ENCODE results near the gene AHCY. TPM values are rescaled to one million over a fixed set of nuclear protein-coding genes. Genes with fewer than 3 reads are reported as not detected.
"Not testable (repeated sequence)": the region's sequence is repeated elsewhere in the genome, so short reads cannot be mapped to it uniquely, and the experiment has no call there.

Gene AHCY
- polyA plus RNA-seq, 3 donors = 197 to 218 (median 209) TPM

DNA sequence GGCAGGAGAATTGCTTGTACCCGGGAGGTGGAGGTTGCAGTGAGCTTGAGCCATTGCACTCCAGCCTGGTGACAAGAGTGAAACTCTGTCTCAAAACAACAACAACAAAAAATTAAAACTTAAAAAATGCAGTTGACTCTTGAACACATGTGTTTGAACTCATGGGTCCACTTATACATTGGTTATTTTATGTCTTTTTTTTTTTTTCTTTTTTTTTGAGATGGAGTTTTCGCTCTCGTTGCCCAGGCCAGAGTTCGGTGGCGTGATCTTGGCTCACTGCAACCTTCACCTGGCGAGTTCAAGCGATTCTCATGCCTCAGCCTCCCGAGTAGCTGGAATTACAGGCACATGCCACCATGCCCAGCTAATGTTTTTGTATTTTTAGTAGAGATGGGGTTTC lies 39.7 kb downstream of the AHCY start:
- DNase-seq = not testable (repeated sequence)

DNA sequence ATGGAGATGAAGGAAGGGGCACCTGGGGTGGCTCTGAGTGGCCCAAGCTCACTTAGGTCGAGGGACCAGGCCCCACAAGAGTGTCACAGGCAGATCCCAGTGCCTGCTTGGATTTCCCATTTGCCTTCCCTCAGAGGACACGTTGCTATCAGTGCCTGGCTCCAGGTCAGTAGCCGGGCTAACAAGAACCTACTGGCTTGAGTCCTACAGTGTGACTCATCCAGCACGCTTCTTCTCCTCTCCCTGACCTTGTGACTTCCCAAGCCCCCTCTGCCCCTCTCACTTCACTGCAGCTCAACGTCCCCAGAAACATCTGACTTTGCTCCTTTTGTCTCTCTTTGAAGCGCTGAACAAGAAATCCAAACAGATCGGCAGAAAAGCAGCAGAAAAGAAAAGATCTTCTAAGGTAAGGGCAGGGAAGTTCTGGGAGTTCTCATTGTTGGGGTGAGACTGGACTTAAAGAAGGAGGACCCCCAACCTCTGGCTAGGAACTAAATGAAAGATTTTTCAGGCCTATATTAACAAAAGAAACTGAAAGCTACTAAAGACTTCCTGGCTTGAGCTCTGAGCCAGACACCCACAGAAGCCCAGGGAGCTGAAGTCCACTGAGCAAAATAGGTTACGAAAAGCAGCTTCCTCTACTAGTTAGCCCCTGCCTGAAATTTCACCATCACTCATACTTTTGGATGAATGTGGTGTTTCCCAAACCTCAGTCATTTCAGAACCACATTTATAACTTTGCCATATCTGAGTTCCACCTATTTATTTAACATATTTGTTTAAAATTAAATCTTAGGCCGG lies 40.5 kb downstream of the AHCY start:
- no peak for DNase-seq

DNA sequence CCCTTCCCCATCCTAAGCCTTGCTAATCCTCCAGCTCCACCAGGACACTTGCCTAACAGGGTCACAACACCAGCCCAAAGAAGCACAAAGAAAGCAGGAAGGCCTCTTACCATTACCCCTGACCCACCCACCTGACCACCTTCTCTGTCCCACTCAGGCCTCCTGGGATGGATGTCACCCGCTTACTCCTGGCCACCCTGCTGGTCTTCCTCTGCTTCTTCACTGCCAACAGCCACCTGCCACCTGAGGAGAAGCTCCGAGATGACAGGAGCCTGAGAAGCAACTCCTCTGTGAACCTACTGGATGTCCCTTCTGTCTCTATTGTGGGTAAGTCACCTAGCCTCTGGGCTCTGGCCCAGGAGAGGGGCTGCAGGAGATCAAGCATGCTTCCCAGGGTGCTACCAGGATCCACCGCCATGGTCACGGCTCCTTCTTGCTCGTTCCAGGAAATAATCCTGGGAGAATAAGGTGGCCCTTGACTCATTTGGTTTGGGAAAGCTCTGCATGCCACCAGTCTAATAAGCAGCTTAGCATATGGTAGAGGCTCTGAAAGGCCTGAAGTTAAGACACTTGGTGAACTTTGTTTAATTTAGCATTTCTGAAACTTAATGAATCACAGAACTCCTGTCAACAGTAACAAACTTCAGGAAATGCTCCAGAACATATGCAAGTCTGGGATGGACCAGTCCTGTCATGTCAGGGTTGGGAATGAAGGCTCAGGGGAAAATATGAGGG lies 42.8 kb downstream of the AHCY start:
- DNase-seq = no peak

DNA sequence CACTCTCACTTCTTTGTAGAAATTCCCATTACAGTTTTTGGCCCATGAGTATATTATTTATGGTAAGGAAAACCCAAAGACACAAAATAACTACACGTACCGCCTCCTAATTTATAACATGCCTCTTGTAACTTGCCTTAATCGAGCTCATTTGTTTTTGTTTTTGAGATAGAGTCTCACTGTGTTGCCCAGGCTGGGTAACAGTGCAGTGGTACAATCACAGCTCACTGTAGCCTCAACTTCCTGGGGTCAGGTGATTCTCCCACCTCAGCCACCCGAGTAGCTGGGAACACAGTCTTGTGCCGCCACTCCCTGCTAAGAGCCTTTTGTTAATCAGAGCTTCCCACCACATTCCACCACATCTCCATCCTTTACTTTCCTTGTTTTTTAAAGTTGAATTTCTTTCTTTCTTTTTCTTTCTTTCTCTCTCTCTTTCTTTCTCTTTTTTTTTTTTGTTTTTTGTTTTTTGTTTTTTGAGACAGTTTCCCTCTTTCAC lies 46.5 kb downstream of the AHCY start:
- no peak for DNase-seq

DNA sequence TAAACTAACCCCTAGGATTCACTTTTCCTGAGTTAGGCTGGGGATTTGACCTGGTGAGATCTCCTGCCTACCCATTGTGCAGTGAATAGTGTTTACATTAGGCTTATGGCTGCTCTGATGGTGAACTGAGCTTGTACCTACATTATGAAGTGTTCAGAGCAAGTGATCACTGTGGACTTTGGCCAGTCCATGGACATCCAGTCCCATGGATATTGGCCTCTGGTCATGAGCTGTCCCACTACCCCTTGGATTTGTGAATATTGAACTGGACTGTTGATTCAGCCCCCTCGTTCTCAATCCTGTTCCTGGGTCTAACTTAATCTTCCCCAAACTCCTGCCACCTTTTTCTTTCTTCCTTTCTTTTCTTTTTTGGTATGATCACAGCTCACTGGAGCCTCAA lies 48.2 kb downstream of the AHCY start:
- no peak for DNase-seq

DNA sequence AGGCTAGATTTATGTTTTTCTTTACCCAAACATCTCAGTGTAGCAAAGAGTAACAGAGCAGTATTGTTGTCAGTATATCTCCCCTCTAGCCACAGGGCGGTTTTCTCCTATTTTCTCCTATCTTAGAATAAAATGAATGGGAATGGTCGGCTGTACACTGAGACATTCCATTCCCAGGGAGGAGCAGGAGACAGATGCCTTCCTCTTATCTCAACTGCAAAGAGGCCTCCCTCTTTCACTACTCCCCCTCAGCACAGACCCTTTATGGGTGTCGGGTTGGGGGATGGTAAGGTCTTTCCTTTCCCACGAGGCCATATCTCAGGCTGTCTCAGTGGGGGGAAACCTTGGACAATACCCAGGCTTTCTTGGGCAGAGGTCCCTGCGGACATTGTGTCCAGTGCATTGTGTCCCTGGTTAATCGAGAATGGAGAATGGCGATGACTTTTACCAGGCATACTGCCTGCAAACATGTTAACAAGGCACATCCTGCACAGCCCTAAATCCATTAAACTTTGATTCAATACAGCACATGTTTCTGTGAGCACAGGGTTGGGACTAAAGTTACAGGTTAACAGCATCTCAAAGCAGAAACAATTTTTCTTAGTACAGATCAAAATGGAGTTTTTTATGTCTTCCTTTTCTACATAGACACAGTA lies 50.6 kb downstream of the AHCY start:
- DNase-seq = not testable (repeated sequence)

DNA sequence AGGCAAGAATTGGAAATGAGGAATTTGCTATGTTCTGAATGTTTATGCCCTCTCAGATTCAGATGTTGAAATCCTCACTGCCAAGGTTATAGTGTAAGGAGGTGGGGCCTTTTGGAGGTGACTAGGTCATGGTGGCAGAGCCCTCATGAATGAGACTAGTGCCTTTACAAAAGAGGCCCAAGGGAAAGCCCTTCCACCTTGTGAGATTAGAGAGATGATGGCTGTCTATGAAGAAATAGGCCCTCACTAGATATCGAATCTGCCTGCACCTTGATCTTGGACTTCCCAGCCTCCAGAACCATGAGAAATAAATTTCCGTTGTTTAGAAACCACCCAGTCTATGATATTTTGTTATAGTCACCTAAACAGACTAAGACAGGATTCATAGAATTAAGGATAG lies 51.5 kb downstream of the AHCY start:
- no peak for DNase-seq

DNA sequence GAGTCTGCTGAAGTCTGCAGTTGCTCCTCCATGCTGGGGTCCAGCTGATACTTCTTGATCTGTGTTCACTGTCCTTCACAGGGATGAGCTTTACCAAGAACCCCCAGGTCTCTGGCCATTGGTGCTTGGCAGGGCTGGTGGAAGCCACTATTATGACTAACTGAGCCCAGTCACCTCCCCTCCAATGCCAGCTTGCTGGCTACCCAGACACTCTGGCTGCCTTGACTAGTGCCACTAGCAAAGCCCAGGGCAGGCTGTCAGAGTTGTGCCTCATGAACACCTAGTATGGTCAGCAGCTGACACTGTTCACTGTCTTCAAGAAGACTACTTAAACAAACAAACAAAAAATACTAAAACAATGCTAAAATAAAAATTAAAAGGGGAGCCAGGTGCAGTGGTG lies 53.1 kb downstream of the AHCY start:
- no peak for DNase-seq

DNA sequence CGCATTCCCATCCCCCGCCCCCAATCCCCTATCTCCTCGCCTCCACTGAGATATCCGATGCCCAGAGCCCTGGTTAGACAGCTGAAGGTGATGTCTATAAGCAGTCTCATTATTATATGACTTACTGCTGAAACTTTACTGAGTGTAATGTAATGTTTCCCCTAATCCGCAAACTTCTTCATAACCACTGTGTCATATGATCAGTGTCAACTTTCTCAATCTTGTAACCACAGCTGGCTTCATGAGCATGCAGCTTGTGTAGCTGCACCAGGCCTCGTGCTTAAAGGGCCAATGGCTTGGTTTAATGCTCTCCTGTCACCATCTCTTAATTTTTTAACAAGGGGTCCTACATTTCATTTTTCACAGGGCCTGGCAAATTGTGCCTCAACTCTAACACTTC lies 53.9 kb downstream of the AHCY start:
- DNase-seq = no peak

DNA sequence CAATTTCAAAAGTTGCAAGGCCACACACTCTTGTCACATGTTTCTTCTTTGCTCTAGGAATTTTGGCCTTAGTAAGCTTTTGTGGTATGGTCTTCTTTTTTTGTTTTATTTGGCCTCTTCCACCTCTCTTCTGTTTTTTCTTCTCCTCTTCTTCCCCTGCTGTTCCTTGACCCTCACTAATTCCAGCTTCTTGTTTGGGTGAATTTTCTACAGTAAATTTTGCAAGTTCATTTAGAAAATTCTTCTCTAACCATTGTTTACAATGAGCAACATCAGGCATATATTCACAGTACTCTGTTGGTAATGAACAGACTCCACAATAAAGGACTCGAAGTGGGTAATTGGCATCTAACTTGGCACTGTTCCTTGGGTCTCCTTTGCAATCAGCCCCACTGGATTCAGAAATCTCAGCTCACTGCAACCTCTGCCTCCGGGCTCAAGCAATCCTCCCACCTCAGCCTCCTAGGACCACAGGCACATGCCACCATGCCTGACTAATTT lies 57.0 kb downstream of the AHCY start:
- no peak for DNase-seq

DNA sequence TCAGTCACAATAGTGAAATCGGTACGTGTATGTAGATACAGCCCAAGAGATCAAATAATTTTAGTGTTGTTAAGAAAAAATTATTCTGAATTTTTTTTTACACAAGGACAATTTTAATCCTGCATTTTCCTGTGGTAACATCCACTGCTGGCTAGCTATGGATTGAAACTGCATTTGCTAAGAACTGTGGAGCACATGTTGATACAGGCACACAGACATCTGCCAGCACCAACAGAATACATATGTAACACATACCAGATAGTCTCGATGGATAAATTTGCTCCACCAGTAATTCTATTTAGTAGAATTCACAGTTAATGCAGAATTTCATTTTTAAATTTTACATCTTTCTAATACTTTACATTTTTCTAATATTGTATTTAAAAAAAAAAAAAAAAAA lies 59.8 kb downstream of the AHCY start:
- no peak for DNase-seq

DNA sequence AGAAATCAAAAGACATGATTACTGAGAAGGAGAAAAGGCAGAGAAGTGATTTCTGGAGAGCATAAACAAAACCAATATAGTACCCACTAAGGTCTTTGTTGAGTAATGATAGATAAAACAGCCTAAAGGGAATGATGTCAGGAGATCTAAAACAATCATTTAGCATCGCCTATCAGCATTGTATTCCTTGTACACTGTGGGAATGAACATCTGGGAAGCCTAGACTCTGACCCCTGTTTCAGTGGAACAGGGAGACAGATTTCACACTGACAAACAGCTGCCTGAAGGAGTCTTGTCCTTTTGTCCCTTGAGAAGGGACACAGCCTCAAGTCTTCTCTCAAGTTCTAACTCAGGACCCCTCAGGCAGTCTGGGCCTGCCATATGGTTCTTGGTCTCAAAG lies 60.3 kb downstream of the AHCY start:
- DNase-seq = no peak

DNA sequence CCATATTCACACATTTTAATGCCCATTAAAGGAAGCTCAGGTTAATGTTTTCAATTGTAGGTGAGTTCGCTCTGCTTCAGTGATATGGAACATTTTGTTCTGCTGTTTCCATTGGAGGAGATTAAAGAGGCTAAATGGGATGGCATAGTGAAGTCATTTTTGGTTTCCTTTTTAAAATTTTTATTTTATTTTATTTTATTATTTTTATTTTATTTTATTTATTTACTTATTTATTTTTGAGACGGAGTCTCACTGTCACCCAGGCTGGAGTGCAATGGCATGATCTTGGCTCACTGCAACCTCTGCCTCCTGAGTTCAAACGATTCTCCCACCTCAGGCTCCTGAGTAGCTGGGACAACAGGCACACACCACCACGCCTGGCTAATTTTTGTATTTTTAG lies 61.1 kb downstream of the AHCY start:
- not testable (repeated sequence) for DNase-seq

DNA sequence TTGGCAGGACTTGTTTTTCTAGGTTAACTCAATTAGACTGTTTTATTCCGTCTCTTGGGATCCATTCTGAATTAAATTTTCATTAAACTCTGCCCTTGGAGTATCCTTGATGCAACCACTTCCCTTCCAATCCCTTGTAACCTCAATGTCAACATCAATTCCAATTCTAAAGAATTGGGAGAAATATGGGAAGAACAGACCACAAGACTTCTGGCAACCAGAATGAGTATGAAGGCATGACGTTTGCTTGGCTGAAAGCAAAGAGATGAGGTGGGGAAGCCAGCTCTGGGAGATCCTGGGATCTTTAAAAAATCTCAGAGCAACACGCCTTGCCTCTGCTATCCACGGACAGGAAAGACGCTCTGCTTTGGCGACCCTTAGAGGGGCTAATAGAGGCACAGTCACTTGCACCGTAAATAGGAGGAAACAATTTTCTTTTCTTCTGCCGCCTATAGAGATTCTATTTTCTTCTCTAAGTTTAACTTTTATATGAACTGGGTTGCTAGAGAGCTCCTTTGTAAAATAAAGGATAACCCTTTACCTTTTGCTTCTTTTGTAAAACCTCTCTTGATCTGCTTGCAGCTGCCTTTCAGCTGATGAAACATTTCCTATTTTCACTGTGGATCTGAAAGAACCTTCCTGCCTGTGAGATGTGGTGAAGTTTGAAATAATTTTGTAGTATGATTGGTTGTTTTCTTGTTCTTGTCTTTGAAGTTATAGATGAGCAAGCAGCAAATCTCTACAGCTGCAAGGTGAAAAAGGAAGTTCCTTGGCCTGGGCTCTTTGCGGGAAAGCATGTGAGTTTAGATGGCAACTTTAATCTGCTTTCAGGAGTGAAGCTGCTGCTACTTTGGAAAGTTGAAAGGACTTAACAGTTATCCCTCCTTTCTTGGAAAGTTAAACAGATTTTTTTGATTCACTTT lies 62.2 kb downstream of the AHCY start, which contains the start of gene ASIP:
ASIP (plus strand) TSS at position 731 of the 923 bp plus-strand sequence. CDS start 18,952 bp downstream, outside the sequence.
- no peak for DNase-seq

DNA sequence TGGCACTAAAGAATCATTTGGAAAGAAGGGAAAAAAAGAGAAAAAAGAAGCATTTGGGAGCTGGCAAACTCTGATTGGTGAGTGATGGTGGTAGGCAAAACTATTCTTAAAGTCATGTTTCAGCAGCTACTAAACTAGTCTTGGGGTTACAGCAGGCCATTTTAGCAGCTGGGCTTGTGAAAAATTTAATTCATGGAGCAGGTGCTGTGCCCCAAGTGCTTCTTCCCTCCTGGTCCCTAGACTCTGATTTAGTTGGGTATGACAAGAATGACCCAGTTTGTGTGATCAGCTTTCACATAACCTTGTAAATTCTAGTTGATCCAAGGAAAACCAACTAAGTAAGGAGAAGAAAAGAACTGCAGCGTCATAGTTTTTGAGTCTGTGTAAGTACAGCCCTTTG lies 63.0 kb downstream of the AHCY start:
- no peak for DNase-seq

DNA sequence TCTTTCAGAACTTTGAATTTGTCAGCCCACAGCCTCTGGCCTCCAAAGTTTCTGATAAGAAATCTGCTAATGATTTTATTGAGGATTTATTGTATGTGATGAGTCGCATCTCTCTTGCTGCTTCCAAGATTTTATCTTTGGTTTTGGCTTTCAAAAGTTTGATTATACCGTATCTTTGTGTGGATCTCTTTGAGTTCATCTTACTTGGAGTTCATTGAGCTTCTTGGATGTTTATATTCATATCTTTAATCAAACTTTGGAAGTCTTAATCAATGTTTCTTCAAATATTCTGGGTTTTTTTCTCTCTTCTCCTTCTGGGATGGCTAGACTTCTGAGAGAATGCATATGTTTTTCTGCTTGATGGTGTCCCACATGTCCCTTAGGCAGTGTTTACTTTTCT lies 65.2 kb downstream of the AHCY start:
- DNase-seq = no peak

DNA sequence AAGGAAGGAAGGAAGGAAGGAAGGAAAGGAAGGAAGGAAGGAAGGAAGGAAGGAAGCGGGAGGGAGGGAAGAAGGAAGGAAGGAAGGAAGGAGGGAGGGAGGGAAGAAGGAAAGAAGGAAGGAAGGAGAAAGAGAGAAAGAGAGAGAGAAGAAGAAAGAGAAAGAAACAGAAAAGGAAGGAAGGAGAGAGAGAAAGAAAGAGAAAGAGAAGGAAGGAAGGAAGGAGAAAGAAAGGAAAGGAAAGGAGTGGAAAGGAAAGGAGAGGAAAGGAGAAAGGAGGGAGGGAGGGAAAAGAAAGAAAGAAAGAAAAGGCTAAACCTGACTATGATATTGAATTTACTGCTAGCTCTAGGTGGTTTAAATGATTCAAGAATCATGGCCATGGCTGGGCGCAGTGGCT lies 67.3 kb downstream of the AHCY start:
- no peak for DNase-seq

DNA sequence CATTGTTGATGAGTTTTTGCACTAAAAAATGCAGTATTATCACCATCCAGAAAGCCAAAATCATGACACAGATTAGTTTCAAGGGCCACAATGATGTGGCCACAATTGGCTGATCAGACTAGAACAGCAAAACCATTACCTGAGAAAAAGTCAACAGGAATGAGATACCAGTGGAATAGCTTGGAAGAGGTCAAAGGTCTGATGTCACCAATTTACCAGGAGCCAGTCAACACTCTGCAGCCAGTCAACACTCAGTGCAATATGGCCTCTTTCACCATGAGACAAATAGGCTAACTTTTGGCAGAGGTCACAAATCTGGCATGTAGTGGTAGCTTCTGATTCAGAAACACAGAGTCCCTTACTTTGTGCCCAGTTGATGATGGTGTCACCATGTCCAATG lies 69.5 kb downstream of the AHCY start:
- no peak for DNase-seq

DNA sequence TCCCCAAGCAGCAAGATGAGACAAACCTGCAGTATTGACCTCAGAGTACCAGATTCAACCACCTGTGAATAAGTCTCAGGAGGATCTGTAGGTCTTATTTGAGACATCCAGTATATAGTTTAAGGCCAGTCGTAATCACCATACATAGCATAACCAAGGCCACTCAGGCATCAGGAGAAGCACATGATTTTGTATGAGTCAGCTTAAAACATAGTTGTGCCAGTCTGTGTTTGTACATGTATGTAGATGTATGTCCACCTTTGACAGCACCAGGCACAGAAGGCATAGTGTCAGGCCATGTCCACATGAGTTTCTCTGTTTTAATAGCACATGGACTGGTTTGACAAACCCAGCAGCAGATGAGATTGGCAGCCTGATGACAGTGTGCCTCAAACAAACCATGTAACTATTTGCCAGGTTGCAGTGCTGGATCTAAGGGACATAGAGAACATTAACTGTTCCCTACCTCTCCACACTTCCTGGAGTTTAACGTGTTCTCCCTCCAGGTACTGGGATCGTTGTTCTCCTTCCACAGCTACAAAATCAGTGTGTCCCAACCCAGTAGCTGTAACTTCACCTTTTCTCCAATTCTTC lies 70.6 kb downstream of the AHCY start:
- no peak for DNase-seq

DNA sequence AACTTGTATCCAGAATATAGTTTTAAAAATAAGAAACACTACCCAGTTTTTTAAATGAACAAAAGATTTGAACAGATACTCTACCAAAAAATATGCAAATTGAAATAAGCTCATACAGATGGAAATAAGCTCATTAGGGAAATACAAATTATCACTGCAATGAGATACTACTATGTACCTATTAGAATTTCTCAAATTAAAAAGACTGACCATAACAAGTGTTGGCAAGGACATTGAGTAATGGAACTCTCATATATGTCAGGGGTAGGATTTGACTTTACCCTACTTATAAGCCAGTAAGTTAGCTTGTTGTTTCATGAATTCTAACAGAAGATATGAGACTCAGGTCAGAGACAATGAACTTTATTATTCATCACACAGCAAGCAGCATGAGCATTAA lies 71.5 kb downstream of the AHCY start:
- no peak for DNase-seq
